IPS-15b (cell line): ENCODE results near the gene AMER3.
"Not testable (repeated sequence)": the region's sequence is repeated elsewhere in the genome, so short reads cannot be mapped to it uniquely, and the experiment has no call there.

Experiments used
- H3K27me3 ChIP-seq: one replicate; pipeline ENCODE4 v1.6.1; 2013; ENCODE audit warnings: low read length; ENCODE audit not compliant: control insufficient read depth, insufficient read depth
- H3K36me3 ChIP-seq: one replicate; pipeline ENCODE4 v1.6.1; 2013; ENCODE audit warnings: low read length; ENCODE audit not compliant: control insufficient read depth, insufficient read depth
- H3K4me1 ChIP-seq: one replicate; pipeline ENCODE4 v1.6.1; 2013; ENCODE audit warnings: mild to moderate bottlenecking, low read length; ENCODE audit not compliant: control insufficient read depth, insufficient read depth
- H3K4me3 ChIP-seq: one replicate; pipeline ENCODE4 v1.5.1; 2013; ENCODE audit warnings: low read depth, low read length
- H3K9ac ChIP-seq: one replicate; pipeline ENCODE4 v1.6.1; 2013; ENCODE audit warnings: low read depth, mild to moderate bottlenecking, low read length
- H3K9me3 ChIP-seq: one replicate; pipeline ENCODE4 v1.6.1; 2013; ENCODE audit warnings: mild to moderate bottlenecking, low read length; ENCODE audit not compliant: control insufficient read depth, insufficient read depth

Gene AMER3, protein sequence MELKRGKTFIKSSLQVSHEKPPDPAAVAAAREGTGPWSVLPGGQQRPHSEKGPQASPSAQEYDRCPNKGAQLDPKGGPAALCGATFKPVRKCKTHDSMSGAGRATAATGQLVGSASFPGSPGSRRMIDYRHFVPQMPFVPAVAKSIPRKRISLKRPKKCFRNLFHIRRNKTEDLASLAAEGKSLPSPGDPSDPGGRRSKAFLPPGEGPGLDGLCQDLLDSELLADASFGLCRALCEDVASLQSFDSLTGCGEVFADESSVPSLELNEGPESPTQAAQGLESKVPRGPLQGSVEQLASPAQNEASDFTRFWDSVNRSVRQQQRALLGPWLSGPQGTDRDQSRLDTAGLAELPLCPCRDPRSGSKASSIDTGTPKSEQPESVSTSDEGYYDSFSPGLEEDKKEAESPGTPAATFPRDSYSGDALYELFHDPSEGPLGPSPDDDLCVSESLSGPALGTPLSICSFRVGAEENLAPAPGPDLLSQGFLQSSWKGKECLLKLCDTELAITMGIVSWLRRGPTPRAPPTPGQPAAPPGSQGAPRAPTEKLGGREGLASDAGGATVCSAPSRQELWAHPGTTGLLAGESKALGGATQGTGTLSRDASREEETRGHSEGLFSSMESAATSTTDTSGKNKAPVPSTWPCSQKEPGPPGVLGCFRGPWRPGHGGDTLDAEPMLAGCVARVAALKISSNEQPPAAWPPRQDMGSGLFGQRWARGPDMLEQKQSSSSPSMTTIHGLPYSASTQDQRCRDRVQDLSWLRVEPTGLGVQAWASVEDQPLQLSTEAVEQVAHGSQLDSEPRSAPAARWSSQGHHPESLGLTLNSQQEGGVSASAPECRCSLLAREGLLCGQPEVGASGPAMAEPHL

DNA sequence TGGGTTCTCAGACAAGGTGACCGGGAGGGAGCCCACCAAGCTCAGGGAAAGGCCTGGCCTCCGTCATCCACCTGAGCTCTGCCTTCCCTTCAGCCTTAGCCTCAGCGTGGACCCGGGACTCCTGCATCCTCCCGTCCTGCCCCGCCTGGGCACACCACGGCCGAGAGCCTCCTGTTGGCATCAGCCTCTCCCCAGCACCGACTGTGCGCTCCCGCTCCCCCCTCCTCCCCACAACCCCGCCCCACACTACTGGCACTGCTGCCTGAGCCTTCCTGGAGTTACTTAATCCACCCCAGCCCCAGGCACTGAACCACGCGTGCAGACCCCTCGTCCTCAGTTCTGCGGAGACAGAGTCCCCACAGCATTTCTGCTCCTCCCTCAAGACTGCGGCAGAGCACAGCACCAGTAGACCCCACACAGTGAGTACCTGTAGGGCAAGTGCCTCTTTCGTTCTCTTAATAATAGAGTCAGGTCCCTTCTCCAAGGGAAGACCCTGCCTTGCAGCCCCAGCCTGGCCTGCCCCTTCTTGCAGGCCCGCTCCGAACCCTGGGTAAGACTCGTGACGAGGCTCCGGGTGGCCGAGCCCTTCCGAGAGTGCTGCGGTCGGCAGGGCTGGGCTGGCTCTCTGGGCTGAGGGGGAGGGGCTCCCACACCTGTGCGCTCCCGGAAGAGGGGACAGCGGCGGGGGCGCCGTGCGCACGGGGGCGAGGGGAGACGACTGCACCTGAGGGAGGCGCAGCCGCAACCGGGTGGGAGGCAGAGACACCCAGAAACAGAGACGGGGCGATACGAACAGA is at the start of gene AMER3:
Gene AMER3, plus strand, starts transcription at position 285 of the 797 bp plus-strand sequence. CDS start 6,533 bp downstream, outside the sequence.
- H3K4me3 ChIP-seq = peak within 1 kb of the TSS; percentile 85
- no peaks in the 10 kb centered on the region for H3K36me3 ChIP-seq
- peaks cover 25% of the 10 kb centered on the region for H3K27me3 ChIP-seq
- H3K9me3 ChIP-seq = no peaks in the 10 kb centered on the region
- peak within 1 kb of the TSS; percentile 47 for H3K9ac ChIP-seq
- H3K4me1 ChIP-seq = no peaks in the 10 kb centered on the region

DNA sequence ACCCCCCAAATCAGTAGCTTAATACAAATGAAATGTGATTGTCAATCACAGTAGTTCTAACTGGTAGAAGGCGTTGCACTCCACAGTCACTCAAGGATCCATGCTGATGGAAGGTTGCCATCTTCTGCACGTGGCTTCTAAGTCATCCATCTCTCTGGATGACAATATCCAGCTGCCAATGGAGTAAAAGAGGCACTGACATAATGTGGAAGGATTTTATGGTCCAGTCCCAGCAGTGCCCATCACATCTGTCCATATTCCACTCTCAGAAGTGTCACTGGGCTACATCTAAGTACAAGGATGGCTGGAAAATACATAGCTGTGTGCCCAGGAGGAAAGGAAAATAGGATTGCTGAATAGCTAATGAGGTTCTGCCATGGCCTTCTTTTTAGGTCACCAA is 40.5 kb upstream of the AMER3 start:
- H3K9ac ChIP-seq, H3K36me3 ChIP-seq, H3K4me3 ChIP-seq, H3K9me3 ChIP-seq, H3K27me3 ChIP-seq, H3K4me1 ChIP-seq: not testable (repeated sequence)

DNA sequence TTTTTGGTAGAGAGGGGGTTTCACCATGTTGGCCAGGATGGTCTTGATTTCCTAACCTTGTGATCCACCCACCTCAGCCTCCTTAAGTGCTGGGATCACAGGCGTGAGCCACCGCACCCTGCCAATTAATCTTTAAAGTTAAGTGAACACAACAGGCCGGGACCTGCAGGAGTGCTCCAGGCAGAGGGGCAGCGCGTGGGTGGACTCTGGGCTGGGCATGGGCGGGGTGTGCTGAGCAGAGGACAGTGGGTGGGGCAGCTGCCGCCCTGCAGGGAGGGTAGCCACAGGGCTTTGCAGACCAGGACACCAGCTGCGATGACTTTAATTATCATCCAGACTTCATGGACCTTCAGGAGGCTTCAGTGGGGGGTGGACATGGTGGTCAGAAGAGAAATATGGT is 35.3 kb upstream of the AMER3 start:
- H3K4me3 ChIP-seq = no peak overlapping the region
- no peak overlapping the region for H3K9ac ChIP-seq
- no peaks in the 10 kb centered on the region for H3K36me3 ChIP-seq
- no peaks in the 10 kb centered on the region for H3K9me3 ChIP-seq
- no peaks in the 10 kb centered on the region for H3K4me1 ChIP-seq
- H3K27me3 ChIP-seq = peaks cover 3% of the 10 kb centered on the region

DNA sequence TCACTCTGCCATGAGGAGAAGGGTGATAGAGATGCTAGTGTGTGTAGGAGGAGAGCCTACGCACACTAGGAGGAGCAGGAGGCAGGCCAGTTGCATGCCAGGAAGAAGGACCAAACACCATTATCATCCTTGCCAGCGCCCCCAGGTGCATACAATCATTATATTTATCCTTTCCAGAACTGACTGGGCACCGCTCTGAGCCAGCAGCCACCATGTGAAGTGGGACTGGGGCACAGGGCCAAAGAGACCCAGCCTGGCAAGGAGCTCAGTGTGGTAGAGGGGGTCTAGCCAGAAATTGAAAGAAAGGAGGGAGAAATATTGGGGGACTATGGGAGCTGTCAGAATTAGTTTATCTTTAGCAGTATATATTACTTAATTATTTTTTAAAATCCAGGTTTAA is 34.8 kb upstream of the AMER3 start:
- no peaks in the 10 kb centered on the region for H3K9me3 ChIP-seq
- H3K4me3 ChIP-seq = no peak overlapping the region
- H3K27me3 ChIP-seq = peaks cover 7% of the 10 kb centered on the region
- H3K9ac ChIP-seq = no peak overlapping the region
- no peaks in the 10 kb centered on the region for H3K4me1 ChIP-seq
- H3K36me3 ChIP-seq = no peaks in the 10 kb centered on the region

DNA sequence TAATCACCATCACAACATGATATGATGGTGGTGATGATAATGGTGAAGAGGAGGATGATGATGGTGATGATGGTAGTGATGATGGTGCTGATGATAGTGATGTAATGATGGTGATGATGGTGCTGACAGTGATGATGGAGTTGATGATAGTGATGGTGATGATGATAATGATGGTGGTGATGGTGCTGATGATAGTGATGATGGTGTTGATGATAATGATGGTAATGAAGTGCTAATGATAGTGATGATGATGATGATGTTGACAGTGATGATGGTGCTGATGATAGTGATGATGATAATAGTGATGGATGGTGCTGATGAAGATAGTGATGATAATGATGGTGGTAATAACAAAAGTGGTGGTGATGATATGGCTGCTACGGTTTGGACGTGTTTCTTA is 30.9 kb upstream of the AMER3 start:
- H3K27me3 ChIP-seq = peaks cover 21% of the 10 kb centered on the region
- H3K4me1 ChIP-seq = peaks cover 6% of the 10 kb centered on the region
- no peak overlapping the region for H3K4me3 ChIP-seq
- H3K36me3 ChIP-seq = no peaks in the 10 kb centered on the region
- H3K9ac ChIP-seq = no peak overlapping the region
- H3K9me3 ChIP-seq = no peaks in the 10 kb centered on the region

DNA sequence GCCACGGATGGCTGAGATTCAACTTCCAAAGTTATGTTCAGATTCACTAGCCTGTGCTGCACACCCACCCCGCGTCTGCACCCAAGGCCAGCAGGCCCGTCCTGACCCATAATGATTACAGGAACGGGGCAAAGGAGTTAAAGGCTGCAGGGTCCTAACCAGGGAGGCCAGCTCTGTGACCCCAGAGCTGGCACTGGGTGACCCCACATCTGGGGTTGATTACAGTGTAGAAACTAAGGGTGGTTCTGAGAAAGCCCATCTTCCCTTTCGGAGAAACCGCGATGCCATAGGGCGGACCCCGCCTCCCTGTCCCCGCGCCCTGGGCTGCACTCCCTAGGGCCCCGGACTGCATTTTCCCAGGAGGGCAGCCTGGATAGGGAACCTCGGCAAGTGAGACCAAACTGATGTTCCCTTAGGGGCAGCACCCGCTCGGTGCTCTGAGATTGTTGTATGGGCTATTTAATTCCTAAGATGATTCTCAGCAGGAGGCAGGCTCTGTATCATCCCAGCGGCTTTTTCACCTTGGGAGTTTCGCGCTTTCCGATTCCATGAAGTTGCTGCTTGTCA is 28.6 kb upstream of the AMER3 start:
- peaks cover 6% of the 10 kb centered on the region for H3K4me1 ChIP-seq
- peak overlapping the region; percentile 87 for H3K4me3 ChIP-seq
- H3K36me3 ChIP-seq = no peaks in the 10 kb centered on the region
- H3K9me3 ChIP-seq = no peaks in the 10 kb centered on the region
- peak overlapping the region; percentile 42 for H3K9ac ChIP-seq
- H3K27me3 ChIP-seq = peaks cover 25% of the 10 kb centered on the region

DNA sequence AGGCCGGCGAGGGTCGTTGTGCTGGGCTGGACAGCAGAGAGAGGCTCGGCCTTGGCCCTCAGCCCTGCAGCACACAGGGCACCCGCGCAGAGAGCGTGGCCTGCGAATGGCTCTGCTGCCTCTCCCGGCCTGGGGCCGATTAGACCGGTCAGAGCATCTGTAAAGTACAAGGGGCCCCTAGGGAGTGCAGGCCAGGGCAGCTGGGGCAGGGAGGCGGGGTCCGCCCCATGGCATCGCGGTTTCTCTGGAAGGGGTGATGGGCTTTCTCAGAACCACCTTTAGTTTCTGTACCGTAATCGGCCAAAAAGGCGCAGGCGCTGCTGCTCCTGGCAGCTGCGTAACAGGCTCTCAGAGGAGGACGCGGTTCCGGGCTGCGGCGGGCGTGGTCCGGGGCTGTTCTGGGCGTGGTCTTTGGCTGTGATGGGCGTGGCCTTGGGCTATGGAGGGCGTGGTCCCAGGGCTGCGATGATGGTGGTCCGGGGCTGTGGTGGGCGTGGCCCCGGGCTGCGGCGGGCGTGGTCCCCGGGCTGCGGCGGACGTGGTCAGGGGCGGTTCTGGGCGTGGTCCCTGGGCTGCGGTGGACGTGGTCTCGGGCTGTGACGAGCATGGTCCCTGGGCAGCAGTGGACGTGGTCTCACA is 27.9 kb upstream of the AMER3 start:
- peak overlapping the region; percentile 87 for H3K4me3 ChIP-seq
- H3K27me3 ChIP-seq = peaks cover 25% of the 10 kb centered on the region
- H3K9me3 ChIP-seq = no peaks in the 10 kb centered on the region
- peak overlapping the region; percentile 54 for H3K9ac ChIP-seq
- peaks cover 6% of the 10 kb centered on the region for H3K4me1 ChIP-seq
- H3K36me3 ChIP-seq = no peaks in the 10 kb centered on the region

DNA sequence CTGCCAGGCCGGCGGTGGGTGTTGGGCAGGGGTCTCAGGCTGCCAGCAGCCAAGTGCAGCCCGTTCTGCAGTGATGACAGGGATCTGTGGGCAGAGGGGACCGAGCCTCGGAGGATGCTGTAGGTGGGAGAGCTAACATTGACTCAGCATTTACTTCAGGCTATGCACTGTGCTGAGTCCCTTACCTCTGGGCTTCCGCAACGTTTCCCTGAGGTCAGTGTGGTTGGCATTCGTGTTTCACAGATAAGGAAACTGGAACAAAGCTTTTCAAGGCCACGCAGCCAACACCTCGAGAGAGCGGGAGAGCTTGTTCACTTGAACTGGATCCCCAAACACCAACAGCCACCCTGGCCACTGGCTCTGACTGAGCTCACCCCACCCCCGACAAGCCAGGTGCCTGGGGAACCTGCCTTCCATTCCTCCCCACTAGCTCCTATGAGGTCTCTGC is 27.3 kb upstream of the AMER3 start:
- H3K36me3 ChIP-seq = no peaks in the 10 kb centered on the region
- H3K27me3 ChIP-seq = peaks cover 25% of the 10 kb centered on the region
- H3K4me1 ChIP-seq = peaks cover 6% of the 10 kb centered on the region
- no peaks in the 10 kb centered on the region for H3K9me3 ChIP-seq
- H3K9ac ChIP-seq = peak overlapping the region; percentile 54
- peak overlapping the region; percentile 87 for H3K4me3 ChIP-seq

DNA sequence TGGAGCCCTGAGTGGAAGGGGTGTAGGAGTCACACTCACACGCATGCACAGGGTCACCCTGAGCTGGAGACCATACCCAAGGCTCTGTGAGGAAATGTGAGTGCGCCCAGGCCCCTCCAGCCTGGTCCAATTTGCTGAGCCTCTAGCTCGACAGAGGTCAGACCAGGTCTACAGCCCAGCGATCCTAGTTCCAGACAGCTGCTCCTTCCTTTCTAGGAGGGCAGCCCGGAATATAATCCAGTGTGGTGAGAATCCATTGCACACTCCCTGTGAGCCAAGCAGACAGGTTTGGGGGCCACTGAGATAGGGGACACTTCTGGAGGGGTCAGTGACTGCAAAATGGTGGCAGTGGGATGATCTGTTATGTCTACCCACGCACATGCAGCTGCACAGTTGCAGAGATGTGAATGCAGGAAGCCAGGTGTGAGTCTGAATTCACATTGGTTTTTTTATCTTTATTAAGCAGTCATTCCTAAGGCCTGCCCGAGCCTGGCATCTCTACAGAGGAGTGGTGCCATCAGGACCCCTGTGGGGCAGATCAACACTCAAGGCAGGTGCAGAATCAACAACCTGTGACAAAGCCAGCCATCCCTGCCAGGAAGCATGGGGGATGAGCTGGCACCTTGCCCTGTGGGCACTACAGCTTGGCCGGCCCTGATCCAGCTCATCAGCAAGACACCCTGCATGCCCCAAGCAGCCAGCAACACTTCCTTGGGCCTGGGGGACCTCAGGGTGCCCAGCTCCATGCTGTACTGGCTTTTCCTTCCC is 26.6 kb upstream of the AMER3 start, which contains the start of gene GPR148:
Gene GPR148, plus strand, starts transcription at position 522 of the 768 bp plus-strand sequence. Its CDS starts 82 bp downstream, at position 604.
- Histone ChIP-seq H3K4me1 (peaks cover 6% of the 10 kb centered on the region), H3K4me3 (peak within 1 kb of the TSS; percentile 87), H3K9ac (peak within 1 kb of the TSS; percentile 54), H3K9me3 (no peaks in the 10 kb centered on the region), H3K36me3 (no peaks in the 10 kb centered on the region), H3K27me3 (peaks cover 25% of the 10 kb centered on the region)
